Fibroblast of pulmonary artery (primary cell): Measurements from ENCODE around the gene JADE3.
"Not testable (repeated sequence)": the region's sequence is repeated elsewhere in the genome, so short reads cannot be mapped to it uniquely, and the experiment has no call there.

ENCODE experiments used
- DNase-seq: peaks from one replicate; pipeline ENCODE4 v3.0.0-alpha.2; 2010; ENCODE audit warnings: low read depth
- H3K4me3 ChIP-seq: replicated peaks from 2 replicates; pipeline ENCODE4 v1.5.1; 2011; ENCODE audit warnings: low read depth, mild to moderate bottlenecking, control low read depth, low read length, moderate library complexity
- TF ChIP-seq, protein P1 (sequence below): IDR thresholded peaks from 2 replicates; pipeline ENCODE4 v1.5.1; 2011; ENCODE audit warnings: mild to moderate bottlenecking, control low read depth, low read length, inconsistent platforms; ENCODE audit errors: missing control alignments

Gene JADE3

DNA sequence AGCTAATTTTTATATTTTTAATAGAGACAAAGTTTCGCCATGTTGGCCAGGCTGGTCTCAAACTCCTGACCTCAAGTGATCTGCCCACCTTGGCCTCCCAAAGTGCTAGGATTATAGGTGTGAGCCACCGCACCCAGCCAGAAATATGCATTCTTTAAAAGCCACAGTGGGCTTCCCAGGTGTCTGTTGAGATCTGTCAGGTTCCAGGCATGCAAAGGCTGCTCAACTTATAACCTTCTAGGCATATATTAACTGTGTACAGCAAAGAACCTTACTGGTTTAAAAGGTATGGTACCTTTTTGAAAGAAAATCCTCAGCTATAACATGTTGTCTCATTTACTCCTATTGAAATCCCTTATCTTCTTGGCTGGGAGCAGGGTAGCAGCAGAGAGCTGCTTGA, 42.5 kb downstream of the JADE3 start:
- H3K4me3 ChIP-seq: no peak overlapping the region
- no peak for DNase-seq
- TF ChIP-seq, protein P1, sequence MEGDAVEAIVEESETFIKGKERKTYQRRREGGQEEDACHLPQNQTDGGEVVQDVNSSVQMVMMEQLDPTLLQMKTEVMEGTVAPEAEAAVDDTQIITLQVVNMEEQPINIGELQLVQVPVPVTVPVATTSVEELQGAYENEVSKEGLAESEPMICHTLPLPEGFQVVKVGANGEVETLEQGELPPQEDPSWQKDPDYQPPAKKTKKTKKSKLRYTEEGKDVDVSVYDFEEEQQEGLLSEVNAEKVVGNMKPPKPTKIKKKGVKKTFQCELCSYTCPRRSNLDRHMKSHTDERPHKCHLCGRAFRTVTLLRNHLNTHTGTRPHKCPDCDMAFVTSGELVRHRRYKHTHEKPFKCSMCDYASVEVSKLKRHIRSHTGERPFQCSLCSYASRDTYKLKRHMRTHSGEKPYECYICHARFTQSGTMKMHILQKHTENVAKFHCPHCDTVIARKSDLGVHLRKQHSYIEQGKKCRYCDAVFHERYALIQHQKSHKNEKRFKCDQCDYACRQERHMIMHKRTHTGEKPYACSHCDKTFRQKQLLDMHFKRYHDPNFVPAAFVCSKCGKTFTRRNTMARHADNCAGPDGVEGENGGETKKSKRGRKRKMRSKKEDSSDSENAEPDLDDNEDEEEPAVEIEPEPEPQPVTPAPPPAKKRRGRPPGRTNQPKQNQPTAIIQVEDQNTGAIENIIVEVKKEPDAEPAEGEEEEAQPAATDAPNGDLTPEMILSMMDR: no peak

DNA sequence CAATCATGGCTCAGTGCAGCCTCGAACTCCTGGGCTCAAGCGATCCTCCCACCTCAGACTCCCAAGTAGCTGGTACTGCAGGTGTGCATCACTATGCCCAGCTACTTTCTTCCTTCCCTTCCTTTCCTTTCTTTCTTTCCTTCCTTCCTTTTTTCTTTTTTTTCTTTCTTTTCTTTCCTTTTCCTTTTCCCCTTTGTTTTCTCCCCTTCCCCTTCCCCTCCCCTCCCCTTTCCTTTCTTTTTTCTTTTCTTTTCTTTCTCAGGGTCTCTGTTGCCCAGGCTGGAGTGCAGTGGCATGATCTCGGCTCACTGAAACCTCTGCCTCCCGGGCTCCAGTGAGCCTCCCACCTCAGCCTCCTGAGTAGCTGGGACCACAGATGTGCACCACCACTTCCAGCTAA, 44.4 kb downstream of the JADE3 start:
- DNase-seq, H3K4me3 ChIP-seq: not testable (repeated sequence)

DNA sequence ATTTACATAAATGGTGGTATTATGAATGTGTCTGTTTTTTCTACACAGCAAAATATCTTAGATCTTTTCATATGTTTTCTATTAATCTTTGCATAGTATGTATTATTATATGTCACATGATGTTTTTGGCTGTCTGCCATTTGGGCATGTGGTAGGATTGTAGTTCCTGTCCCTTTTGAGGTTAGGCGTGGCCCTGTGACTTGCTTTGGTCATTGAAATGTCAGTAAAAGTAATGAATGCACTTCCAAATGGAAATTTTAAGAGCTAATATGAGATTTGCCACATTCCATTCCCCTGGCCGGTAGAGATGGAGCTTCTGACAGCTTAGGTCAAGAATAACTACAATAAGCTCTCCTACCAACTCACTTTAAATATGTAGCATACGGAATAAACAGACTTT, 45.1 kb downstream of the JADE3 start:
- DNase-seq: no peak
- TF ChIP-seq, protein P1: no peak
- no peak overlapping the region for H3K4me3 ChIP-seq

DNA sequence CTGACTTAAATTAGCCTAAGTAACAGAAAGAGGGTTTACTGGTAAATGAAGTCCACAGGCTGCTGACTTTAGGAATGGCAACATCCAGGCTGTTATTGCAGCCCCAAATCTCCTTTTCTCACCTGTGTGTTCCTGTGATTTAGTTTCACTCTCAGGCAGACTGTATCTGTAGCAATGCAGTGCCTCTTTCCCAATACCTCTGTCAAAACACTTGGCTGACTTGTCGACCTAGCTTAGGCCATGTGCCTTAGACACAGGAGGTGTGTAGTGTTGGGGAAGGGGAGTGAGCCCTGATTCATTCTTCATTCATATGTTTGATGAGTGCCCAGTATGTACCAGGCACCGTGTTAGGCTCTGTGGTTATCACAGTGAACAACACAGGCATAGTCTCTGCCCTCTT, 46.9 kb downstream of the JADE3 start:
- peak; percentile 29 for DNase-seq
- TF ChIP-seq, protein P1: no peak
- H3K4me3 ChIP-seq: no peak overlapping the region

DNA sequence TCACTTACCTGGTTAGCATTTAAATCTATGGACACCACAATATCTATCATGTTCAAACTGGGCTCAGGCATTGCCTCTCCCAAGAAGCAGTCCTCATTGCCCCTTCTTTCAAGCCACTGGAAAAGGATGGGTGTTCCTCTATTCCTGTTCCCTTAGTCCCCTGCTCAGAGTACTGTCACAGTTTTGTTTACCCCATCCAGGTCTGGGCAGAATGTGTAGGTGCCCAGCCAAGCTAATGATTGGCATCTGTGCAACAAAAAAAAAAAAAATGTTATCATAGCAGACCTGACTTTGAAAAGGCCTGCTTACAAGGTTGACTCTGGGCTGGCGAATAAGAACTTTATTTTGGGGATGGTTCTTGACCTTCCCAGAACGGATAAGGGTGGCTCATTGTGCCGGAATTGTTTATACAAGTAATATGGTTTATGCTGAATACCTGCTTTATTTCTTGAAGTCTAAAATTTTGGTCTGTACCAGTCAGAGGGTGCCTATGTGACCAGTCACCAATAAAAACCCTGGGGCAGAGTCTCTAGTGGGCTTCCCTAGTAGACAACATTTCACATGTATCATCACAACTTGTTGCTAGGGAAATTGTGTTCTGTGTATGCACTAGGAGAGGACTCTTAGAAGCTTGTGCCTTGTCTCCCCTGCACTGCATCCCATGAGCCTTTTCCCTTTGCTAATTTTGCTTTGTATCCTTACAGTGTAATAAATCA, 47.9 kb downstream of the JADE3 start:
- no peak overlapping the region for H3K4me3 ChIP-seq
- DNase-seq: no peak
- TF ChIP-seq, protein P1: no peak

DNA sequence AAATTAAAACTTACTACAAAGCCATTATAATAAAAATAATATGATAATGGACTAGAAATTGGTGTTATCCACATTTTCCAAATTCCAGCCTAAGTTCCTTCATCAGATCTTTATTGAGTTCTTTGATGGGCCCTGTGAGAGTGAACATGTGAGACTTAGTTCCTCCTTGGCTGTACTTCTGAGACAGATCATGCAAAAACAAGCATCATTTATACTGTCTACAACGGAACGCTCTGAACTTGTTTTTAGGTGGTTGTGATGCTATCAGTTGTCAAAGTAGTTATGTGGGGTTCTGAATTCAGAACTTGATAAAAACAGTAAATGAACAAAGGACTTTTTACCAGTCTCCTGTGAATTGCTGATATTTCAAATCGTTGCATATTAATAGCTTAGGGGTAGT, 48.9 kb downstream of the JADE3 start:
- no peak for DNase-seq
- TF ChIP-seq, protein P1: no peak
- no peak overlapping the region for H3K4me3 ChIP-seq

DNA sequence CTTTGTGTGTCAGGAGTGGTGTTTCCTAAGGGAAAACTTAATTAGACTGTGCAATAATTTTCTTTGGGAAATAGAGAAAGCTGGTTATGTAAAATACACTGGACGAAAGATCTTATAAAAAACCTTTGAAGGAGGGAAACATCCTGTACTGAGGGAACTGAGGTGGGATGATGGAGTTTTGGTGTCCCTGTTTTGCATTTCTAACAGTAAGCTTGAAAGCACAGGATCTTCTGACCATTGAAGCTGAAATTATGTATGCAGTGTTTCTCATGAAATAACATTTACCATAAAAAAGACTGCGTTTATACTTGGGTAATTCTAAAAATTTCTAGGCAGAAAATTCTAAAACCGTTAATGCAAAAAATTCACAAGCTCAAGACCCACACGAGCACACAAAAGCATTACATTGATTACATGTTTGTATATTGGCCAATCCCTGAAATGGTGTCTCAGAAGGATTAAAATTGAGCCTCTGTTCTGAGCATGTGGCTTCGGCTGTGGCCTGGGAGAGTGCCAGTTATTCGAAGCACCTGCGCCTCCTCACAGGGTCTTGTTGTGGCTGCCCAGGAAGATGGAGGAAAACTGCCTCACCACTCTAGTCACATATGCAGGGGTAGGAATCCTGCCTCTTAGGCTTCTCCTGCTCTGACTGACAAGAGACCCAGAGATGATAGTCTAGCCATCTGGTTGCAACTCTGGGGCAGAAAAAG, 49.5 kb downstream of the JADE3 start:
- TF ChIP-seq, protein P1: no peak

More for the DNA sequence above, 49.5 kb downstream of the JADE3 start:
- no peak for DNase-seq
- no peak overlapping the region for H3K4me3 ChIP-seq
